D341Med (cell line): ENCODE data around the gene LRRK1.

Source experiments
- DNase-seq: peaks from one replicate; pipeline ENCODE4 v3.0.0; 2012; ENCODE audit warnings: low spot score

The LRRK1 gene

DNA sequence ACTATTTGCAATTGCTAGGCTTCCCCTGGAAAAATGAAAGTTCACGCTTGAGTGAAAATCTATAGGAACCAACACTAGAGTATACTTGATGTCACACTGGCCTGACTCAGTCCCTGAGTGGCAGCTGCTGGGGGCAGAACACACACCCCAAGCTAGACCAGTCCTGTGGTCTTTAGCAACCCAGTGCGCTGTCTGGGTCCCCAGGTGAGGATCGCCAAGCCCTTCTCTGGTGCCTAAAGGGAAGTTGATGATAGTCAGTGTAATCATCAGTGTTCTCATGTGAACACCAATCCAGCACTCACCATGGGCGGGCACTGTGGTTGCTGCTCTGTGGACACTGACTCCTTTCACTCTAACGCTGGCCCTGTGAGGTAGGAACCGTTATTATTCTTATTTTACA is 28.3 kb upstream of the LRRK1 start:
- no peak for DNase-seq

DNA sequence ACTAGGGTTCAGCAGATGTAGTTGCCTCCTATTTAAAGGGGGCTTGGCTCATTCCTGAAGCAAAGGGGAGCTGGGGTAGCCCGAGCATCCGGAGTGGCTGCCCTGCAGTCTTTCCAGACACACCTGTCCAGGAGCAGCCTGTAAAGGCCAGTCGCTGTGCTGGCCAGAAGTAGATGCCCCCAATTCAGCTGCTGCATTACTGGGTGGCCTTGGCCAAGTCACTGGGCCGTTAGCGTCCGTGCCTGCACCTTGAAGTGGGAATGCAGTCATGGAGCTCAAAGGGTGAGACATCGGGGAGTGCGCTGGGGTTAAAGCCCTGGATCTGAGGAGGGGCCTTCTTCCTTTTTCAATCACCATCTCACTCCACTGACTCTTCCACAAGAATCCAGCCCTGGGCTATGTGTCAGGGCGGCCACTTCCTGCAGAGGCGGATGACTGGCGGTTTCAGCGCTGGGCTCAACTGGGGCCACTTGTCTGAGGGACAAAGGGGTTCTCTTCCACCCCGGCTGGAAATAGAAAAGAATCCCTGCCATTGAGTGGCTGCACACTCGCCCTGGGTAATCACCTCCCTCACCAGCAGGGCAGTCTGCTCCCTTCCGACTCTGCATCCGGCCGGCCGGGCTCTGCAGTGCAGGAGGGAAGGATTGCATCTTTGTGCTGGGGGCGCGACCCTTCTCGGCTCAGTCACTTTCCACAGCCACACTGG is 27.7 kb upstream of the LRRK1 start:
- no peak for DNase-seq

- DNase-seq, result no peak
Measured at GRCh38 chr15:100892013-100892355, 27.2 kb upstream of the LRRK1 start.

GRCh38 chr15:100893261-100893963 is 25.7 kb upstream of the LRRK1 start:
- DNase-seq, result no peak

DNA sequence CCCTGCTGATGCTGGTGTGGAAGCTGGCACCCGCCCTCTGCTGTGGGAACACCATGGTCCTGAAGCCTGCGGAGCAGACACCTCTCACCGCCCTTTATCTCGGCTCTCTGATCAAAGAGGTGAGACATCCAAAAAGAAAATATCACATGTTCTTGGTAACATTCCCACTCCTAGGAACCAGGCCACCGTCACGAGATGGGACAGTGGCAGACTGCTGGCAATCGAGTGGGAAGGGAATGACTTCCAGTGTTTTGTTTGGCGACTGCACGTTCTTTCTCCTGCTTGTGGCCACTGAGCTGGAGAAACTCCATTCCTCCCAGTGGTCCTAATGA is 25.2 kb upstream of the LRRK1 start:
- no peak for DNase-seq

DNA sequence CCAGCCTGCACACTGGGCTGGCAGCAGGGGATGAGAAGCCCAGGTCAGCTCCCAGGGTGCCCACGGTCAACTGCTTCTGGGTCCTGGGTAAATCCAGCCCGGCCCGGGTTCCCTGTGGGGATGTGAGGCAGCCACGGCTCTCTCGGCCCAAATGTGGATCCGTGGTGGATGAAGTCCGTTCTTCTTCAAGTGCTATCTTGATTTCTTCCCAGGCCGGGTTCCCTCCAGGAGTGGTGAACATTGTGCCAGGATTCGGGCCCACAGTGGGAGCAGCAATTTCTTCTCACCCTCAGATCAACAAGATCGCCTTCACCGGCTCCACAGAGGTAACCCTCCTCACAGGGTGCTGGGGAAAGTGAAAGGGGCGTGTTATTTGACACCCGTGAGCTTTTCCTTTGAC is 23.4 kb upstream of the LRRK1 start:
- no peak for DNase-seq

GRCh38 chr15:100897221-100898151 is 21.7 kb upstream of the LRRK1 start:
- no peak for DNase-seq

DNA sequence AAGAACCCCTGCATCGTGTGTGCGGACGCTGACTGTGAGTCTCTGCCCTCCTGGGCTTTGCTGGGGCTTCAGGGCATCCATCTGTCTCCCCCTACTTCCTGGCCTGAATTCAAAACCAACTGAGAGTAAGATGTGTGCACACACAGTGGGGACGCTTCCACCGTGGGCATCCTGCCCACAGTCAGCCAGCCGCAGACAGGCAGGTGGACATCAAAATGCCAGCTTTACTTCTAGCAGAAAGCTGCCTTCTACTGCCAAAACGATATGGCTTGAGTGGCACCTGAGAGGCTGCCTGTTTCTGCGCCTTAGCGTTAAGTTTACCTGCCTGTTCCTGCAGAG is 21.0 kb upstream of the LRRK1 start:
- no peak for DNase-seq

DNA sequence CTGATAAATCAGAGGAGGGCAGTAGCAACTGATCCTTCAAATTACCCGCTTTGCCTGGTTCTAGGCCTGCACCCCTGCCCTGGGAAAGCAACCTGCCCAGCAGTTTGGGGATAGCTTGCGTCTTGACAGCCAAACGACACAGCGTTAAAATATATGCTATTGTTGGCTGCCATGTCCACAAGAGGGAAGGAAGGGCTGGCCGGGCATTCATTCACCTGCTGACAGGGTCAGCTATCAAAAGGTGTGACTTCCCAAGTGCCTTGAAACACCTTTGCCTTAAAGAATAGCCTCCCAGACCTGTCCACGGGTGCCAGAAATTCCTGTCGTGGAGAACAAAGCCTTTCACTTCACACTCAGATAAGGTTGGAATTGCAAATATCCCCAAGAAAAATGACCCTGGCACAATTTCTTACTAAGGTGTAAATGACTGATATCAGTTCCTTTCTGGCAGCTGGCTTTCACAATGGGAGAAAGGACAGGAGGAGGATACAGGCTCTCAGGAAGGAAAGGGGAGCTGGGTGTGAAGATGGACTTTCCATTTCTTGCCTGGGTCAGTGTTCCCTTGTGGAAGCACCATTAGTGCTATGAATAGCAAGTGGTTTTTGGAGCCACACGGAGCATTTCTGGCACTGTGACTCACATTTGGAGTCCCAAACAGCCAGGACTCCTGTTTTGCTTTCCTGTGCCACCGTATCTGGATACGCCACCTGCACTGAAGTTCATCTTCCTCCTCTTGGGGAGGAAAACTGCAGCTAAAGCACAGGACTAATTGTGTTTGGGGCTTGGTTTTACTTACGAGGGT is 20.3 kb upstream of the LRRK1 start:
- no peak for DNase-seq

DNA sequence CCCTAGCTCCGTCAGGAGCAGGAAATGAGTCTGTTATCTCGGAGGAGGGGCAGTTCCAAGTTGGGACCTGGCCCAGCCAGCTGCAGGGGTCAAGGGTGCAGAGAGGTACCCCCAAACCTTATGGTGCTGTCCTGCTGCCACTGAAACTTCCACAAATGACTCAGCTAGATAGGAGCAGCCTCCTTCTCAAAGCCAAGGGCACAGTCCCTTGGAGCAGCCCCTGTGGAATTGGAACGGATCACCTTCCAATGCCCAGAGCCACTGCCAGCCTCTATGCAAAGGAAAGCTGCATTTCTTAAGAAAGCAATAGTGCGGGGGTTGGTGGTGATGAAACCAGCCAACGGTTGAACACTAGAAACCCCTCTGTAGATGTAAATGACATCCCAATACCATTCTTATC is 19.6 kb upstream of the LRRK1 start:
- no peak for DNase-seq

DNA sequence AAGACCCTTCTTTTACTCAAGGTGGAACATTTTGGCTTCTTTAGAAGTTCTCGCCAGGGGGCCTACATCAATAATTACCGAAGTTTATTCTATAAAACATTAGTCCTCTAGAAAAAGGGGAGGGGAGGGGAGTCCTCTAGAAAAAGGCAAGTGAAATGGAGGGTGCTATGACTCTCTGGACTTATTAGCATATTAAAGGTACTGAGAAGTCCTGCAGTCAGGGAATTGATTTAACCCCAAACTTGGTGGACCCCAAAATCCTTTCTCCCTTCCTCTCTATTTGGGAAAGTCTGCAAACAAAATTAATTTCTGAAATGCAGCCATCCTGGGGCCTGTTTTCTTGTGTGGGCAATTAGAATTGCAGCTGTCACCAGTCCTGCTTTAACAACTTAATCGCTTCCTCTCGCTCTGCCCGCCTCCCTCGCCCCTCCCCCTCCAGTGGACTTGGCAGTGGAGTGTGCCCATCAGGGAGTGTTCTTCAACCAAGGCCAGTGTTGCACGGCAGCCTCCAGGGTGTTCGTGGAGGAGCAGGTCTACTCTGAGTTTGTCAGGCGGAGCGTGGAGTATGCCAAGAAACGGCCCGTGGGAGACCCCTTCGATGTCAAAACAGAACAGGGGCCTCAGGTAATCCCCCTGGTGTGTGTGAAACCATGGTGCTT is 18.9 kb upstream of the LRRK1 start:
- DNase-seq, result no peak

DNA sequence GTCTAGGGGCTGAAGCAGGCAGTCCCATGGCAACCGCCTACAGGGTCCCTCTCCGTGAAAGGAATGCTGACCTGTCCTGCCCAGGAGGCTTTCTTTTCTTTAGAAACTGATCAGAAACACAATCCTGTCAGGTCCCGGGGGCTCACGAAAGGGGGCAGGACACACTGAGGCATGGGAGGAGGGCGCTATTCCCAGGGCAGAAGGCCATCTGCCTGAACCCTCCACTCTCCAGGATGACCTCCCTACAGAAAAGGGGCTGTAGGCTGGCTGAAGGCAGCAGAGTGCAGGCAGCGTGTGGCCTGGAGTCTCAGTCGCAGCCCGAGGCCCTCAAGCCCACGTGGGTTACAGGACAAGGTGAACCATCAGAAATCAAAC is 18.4 kb upstream of the LRRK1 start:
- no peak for DNase-seq

GRCh38 chr15:100901296-100901695 is 17.9 kb upstream of the LRRK1 start:
- DNase-seq, result no peak

DNA sequence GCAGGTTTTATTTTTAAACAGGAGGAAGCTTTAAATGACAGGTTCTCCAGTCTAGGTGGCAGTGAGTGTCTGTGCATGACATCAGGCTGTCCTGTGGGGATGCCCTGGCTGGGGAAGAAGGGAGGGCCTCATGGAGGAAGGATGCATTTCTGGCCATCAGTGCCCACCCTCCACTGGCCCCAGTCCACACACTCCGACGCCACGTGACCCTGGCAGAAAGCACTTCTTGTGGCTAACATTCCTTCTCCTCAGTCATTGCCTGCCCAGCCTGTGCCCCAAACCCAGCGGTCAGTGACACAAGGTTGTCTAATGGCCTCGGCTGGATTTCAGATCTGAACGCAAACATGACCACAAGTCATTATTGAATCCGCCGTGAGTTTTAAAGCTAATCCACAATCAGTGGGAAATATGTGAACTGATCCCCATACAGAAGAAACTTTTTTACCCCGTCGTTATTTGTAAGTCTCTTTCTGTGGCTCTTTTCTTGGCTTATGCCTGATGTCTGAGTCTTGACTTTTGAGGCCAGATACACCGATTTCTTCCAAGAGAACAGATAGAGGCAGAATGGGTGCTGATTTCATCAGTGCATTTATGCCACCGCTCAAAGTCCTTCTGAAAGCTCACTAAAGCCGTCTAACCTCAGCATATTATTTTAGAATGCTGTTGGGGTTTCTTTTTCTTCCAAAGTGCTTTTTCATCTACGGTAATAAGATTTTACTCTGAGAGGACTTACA is 17.3 kb upstream of the LRRK1 start:
- DNase-seq, result no peak

DNA sequence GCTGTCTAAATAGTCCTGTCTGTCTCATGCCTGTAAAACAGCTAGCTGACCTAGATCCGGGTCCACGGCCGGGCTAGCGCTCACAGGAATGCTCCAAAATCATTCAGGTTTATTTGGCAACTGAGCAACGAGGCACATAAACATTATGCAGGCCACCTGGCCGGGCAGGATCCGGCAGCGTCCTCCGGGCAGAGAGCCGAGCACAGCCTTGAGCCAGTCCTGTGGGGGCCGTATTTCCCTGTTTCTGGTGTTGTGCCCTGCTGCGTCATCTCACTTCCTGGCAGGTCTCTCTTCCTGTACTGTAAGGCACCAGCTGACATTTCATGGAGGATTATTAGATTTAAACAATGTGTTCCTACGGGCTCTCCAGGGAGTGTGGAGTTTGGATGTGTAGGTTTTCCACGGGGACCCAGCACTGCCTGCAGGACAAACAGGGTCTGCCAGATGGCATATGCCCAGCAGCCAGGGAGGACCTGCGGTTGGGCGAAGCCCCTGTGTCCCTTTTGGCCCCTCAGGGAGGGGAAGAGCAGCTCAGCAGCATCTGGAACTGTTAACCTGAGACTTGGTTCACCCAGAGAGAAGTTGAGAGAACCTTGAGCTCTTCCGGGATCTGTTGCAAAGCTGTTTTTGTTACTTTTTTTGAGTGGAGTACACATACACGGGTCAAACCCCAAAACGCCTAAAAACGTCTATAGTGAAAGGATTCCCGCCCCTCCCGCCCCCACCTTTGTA is 16.6 kb upstream of the LRRK1 start:
- no peak for DNase-seq

DNA sequence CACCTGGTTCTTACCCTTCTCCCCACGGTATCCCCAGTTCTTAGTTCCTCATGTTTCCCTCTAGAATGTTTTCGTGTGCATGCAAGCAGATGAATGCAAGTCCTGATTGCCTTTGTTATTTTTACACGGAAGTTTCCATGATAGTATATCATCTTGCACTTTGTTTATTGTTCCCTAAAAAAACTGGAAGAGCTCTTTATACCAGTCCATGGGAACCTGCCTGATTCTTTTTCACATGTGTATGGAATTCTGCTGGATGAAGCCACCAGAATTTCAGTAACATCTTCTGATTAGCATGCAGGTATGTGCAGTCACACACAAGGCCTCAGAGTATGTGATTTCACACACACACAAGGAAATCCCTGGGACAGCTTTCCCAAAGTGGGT is 16.0 kb upstream of the LRRK1 start:
- no peak for DNase-seq

- DNase-seq, result no peak
Measured at GRCh38 chr15:100905850-100906249, 13.3 kb upstream of the LRRK1 start.

- no peak for DNase-seq
Measured at GRCh38 chr15:100908466-100908865, 10.7 kb upstream of the LRRK1 start.

GRCh38 chr15:100909565-100909964 is 9.6 kb upstream of the LRRK1 start:
- DNase-seq, result no peak
